HG02852 (cell line): ENCODE measurements around the gene EML5.
"Not testable (repeated sequence)": the region's sequence is repeated elsewhere in the genome, so short reads cannot be mapped to it uniquely, and the experiment has no call there.

Source experiments
- ATAC-seq: cut with Tn5 transposase; IDR thresholded peaks from one replicate; pipeline ENCODE4 v1.9.1; 2021; ENCODE audit warnings: mild to moderate bottlenecking, moderate library complexity; ENCODE audit not compliant: unreplicated experiment

EML5 gene

GRCh38 chr14:88792473-88793258 lies at the start of gene EML5:
EML5 (minus strand) TSS chr14:88792953; CDS start chr14:88792503, 450 bp downstream.
- peak; percentile 86 for ATAC-seq

- no peak for ATAC-seq
These were observed 49.7 kb upstream of the EML5 start for GRCh38 chr14:88842414-88842813.

- ATAC-seq: no peak
These were observed 49.0 kb upstream of the EML5 start for GRCh38 chr14:88841741-88842140.

- ATAC-seq: no peak
These were observed 48.2 kb upstream of the EML5 start for GRCh38 chr14:88840926-88841325.

- no peak for ATAC-seq
These were observed 45.3 kb upstream of the EML5 start for GRCh38 chr14:88838015-88838414.

GRCh38 chr14:88837495-88837894 lies 44.7 kb upstream of the EML5 start:
- no peak for ATAC-seq

GRCh38 chr14:88835661-88836060 lies 42.9 kb upstream of the EML5 start:
- no peak for ATAC-seq

- no peak for ATAC-seq
These were observed 42.2 kb upstream of the EML5 start for GRCh38 chr14:88834883-88835431.

GRCh38 chr14:88831284-88831683 lies 38.5 kb upstream of the EML5 start:
- ATAC-seq: no peak

- ATAC-seq: no peak
These were observed 37.0 kb upstream of the EML5 start for GRCh38 chr14:88829685-88830302.

- ATAC-seq: no peak
These were observed 36.4 kb upstream of the EML5 start for GRCh38 chr14:88829188-88829587.

- no peak for ATAC-seq
These were observed 32.8 kb upstream of the EML5 start for GRCh38 chr14:88825503-88825902.

GRCh38 chr14:88825078-88825458 lies 32.3 kb upstream of the EML5 start:
- ATAC-seq: no peak

- peak; percentile 97 for ATAC-seq
These were observed 31.7 kb upstream of the EML5 start, which contains the start of gene TTC8 for GRCh38 chr14:88824314-88825077. TTC8 (plus strand) TSS chr14:88824651; CDS start chr14:88824708, 57 bp downstream.

GRCh38 chr14:88823968-88824313 lies 31.2 kb upstream of the EML5 start:
- ATAC-seq: peak; percentile 3

- no peak for ATAC-seq
These were observed 29.1 kb upstream of the EML5 start for GRCh38 chr14:88821888-88822287.

- no peak for ATAC-seq
These were observed 28.6 kb upstream of the EML5 start for GRCh38 chr14:88821378-88821777.

GRCh38 chr14:88819674-88820073 lies 26.9 kb upstream of the EML5 start:
- ATAC-seq: not testable (repeated sequence)

- peak; percentile 94 for ATAC-seq
These were observed 25.3 kb upstream of the EML5 start for GRCh38 chr14:88818018-88818417.

GRCh38 chr14:88815980-88816379 lies 23.2 kb upstream of the EML5 start:
- no peak for ATAC-seq

GRCh38 chr14:88808359-88808758 lies 15.6 kb upstream of the EML5 start:
- no peak for ATAC-seq
